ENCODE data around the gene PARD3B. TPM values are rescaled to one million over a fixed set of nuclear protein-coding genes. Genes with fewer than 3 reads are reported as not detected.

The PARD3B gene
- total and polyA plus RNA-seq, 2 of the 13 experiments (the other 11 are each of a cell fraction or from before 2014, with no cell fraction given): 0.71 to 2.3 TPM

DNA sequence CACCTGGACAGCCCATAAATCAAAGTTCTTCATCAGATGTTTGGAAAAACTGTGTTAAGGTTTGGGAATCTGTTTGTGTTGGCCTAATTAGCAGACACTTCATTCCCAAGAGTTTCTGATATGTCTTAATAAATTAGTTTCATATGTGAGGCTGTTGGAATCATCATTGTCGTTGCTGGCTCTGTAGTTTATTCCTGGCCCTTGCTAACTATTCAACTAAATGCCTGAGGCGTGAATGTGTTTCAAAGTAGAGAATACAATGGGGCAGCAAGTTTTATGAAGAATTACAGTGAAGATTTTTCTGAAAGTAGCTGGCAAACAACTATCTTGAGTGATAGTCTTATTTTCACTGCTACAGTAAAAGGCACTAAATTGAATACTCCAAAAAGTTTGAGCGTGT lies 141.1 kb downstream of the PARD3B start:
- no TSS peak for BruUV-seq (replicated peaks)
- H3K4me1 ChIP-seq (ENCODE audit: insufficient read depth, low read length): peaks cover 10% of the 10 kb centered on the region
- intact Hi-C loops (cut with micrococcal nuclease; ENCODE audit: unreplicated experiment): loop anchor here (10.0 kb wide), 1 partner anchor 202 kb away; no protein-coding TSS in a partner anchor
- WGBS (ENCODE audit: low lambda C conversion rate): 59% methylated on average over 3 of the region's 3 CpGs
- no peaks in the 10 kb centered on the region for H3K36me3 ChIP-seq (replicated peaks in 1 of 2; ENCODE audit: control insufficient read depth in 1 of 2, insufficient read depth in 2 of 2, low read length in 2 of 2)
- no peaks in the 10 kb centered on the region for H4K20me1 ChIP-seq (ENCODE audit: insufficient read depth, low read length)
- POLR2A ChIA-PET: no interaction called here
- FAIRE-seq: no peak
- in situ Hi-C loops (cut with HindIII; ENCODE audit: extremely low pct_ligation_motif_present, low pct_unique_long_range_greater_than_20kb): no loop called here
- H3K9me3 ChIP-seq (ENCODE audit: low read length): no peaks in the 10 kb centered on the region; the same call in 1 of the 2 replicates
- no peaks in the 10 kb centered on the region for H3K79me2 ChIP-seq (ENCODE audit: insufficient read depth, low read length)
- H3K4me2 ChIP-seq (ENCODE audit: low read depth, low read length): no peak overlapping the region
- no peak for TF ChIP-seq AFF4 (CRISPR knock-in tag; IDR thresholded peaks at IDR 0.05)
- TF ChIP-seq PRMT3 (CRISPR knock-in tag; IDR thresholded peaks at IDR 0.05; ENCODE audit: borderline replicate concordance, low read depth): no peak
- TF ChIP-seq ZNF574 (CRISPR knock-in tag; IDR thresholded peaks at IDR 0.05): no peak
- no peak for TF ChIP-seq SRSF4 (IDR thresholded peaks at IDR 0.05; ENCODE audit: low read depth, low read length, poor library complexity, severe bottlenecking)
- no peak for TF ChIP-seq ZFP36L2 (CRISPR knock-in tag; IDR thresholded peaks at IDR 0.05)
- TF ChIP-seq ZBTB26 (CRISPR knock-in tag; IDR thresholded peaks at IDR 0.05; ENCODE audit: borderline replicate concordance): no peak
- TF ChIP-seq ZNF3 (CRISPR knock-in tag; IDR thresholded peaks at IDR 0.05): no peak
- no peak for TF ChIP-seq RBFOX2 (IDR thresholded peaks at IDR 0.05; ENCODE audit: low read depth, low read length)
- TF ChIP-seq ARNT (IDR thresholded peaks at IDR 0.05): no peak
- H3K9ac ChIP-seq (ENCODE audit: insufficient read depth, low read depth, low read length): no peak overlapping the region
- no peak overlapping the region for H3K27ac ChIP-seq (ENCODE audit: extremely low read length, insufficient read depth, low read length)
- no peak for ATAC-seq
- CTCF ChIA-PET (ENCODE audit: low intra/inter-chr PET ratio, low total read pairs): no interaction called here
- DNase-seq (ENCODE audit: low spot score): no peak
- no peaks in the 10 kb centered on the region for H3K27me3 ChIP-seq (ENCODE audit: control insufficient read depth in 1 of 2, insufficient read depth in 2 of 2, low read length in 2 of 2)
- H3K4me3 ChIP-seq (replicated peaks in 1 of 3; ENCODE audit: insufficient read depth in 1 of 3, low read depth in 2 of 3, low read length in 3 of 3): no peak overlapping the region
- no peak overlapping the region for H2AFZ ChIP-seq (ENCODE audit: low read length)

Measured in HepG2 (cell line).